Calu3 (cell line): ENCODE measurements around the gene BCAS3. TPM values are rescaled to one million over a fixed set of nuclear protein-coding genes. Genes with fewer than 3 reads are reported as not detected.

Experiments used
- BruUV-seq: library from RNA; stranded (reverse); fragments of 400-500 nt; replicated peaks from 2 replicates; lab custom pipeline; 2021; lab: Mats Ljungman, UMichigan
- CTCF ChIA-PET: fragments of 300-600 bp; sonication (Branson Sonifier 250); formaldehyde crosslinking; loops from one replicate; lab custom pipeline; 2022; ENCODE audit warnings: antibody characterized with exemption; lab: Charles Lee
- DNase-seq: peaks from one replicate; pipeline ENCODE4 v3.0.0; 2022
- H3K27ac Mint-ChIP-seq: one replicate; pipeline ENCODE4 v1.8.0; 2022; ENCODE audit warnings: mixed read lengths; ENCODE audit not compliant: unreplicated experiment
- H3K27me3 Mint-ChIP-seq: one replicate; pipeline ENCODE4 v1.8.0; 2022; ENCODE audit warnings: mixed read lengths; ENCODE audit not compliant: unreplicated experiment
- H3K36me3 Mint-ChIP-seq: one replicate; pipeline ENCODE4 v1.8.0; 2022; ENCODE audit warnings: mild to moderate bottlenecking, moderate library complexity, mixed read lengths; ENCODE audit not compliant: insufficient read depth, unreplicated experiment
- H3K4me1 Mint-ChIP-seq: one replicate; pipeline ENCODE4 v1.8.0; 2022; ENCODE audit warnings: mild to moderate bottlenecking, low read depth, mixed read lengths; ENCODE audit not compliant: unreplicated experiment
- H3K4me3 Mint-ChIP-seq: one replicate; pipeline ENCODE4 v1.8.0; 2022; ENCODE audit warnings: mild to moderate bottlenecking, low read depth, moderate library complexity, mixed read lengths; ENCODE audit not compliant: unreplicated experiment
- H3K9me3 Mint-ChIP-seq: one replicate; pipeline ENCODE4 v1.8.0; 2022; ENCODE audit warnings: low read depth, mixed read lengths; ENCODE audit not compliant: unreplicated experiment
- CTCF ChIP-seq: fragments of 200-600 bp; IDR thresholded peaks from one replicate; pipeline ENCODE4 v1.8.0; 2022; ENCODE audit warnings: antibody characterized with exemption; ENCODE audit not compliant: unreplicated experiment
- intact Hi-C: fragments of 100-400 bp; cut with micrococcal nuclease; formaldehyde crosslinking; loops from one replicate; pipeline ENCODE4 v1.10.0; 2022; ENCODE audit not compliant: unreplicated experiment
- total RNA-seq: library from RNA; stranded (reverse); gene quantifications from 2 replicates; pipeline ENCODE4 v1.2.3, GENCODE V29; 2022

BCAS3 gene
- total RNA-seq, 1 experiment from 2014 or later, result 10.9 TPM

- no TSS peak for BruUV-seq
- Mint-ChIP-seq H3K9me3 (no peaks in the 10 kb centered on the region), H3K4me1 (no peaks in the 10 kb centered on the region), H3K27ac (no peak overlapping the region), H3K27me3 (no peaks in the 10 kb centered on the region), H3K4me3 (no peak overlapping the region), H3K36me3 (no peaks in the 10 kb centered on the region)
- intact Hi-C loops, result no loop called here
- TF ChIP-seq CTCF, result no peak
- no peak for DNase-seq
- CTCF ChIA-PET, result no interaction called here
Measured at GRCh38 chr17:61382796-61383688, 705.4 kb downstream of the BCAS3 start.

DNA sequence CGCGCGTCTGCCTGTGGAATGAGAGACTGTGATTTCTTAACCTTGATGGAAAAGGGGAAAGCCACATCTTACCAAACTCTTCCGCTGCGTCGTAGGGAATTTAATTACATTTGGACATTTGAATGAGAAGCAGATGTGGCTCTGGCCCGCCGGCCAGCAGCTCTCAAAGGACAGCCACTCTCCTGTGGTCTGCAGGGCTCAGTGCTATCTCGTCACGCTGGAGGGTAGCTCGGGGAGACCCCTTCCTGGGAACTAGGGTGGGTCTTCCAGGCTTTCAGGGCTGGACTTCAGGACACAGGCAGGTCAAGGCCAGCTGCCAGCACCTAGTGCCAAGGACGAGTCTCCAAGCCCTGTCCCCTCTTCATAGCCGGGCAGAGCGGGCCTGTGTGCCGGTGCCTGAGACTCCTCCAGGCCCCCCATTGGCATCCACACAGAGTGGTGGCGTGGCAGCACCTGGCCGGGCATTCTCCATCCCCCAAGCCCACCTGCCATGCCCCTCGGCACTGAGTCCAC lies 706.1 kb downstream of the BCAS3 start:
- no peaks in the 10 kb centered on the region for H3K9me3 Mint-ChIP-seq
- H3K4me1 Mint-ChIP-seq, result no peaks in the 10 kb centered on the region

DNA sequence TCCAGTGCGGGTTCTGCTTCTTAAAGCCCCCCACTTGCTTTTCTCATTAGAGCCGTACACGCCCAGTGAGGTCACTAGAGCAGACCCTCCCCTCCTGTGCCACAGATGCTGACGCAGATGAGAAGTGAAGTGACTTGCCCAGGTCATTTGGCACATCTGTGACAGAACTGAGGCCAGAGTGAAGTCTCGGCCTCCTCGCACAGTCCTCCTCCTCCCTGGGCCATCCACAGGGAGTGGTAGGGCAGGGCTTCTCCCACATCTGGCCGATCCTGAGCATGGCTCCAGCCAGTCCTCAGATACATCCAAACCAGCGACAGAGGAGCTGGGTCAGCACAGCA lies 706.7 kb downstream of the BCAS3 start:
- CTCF ChIA-PET, result no interaction called here

More for the DNA sequence above, 706.1 kb downstream of the BCAS3 start:
- TF ChIP-seq CTCF, result no peak
- BruUV-seq, result no TSS peak
- no peak for DNase-seq
- Mint-ChIP-seq H3K36me3 (no peaks in the 10 kb centered on the region), H3K27ac (no peak overlapping the region), H3K27me3 (peaks cover 4% of the 10 kb centered on the region), H3K4me3 (no peak overlapping the region)
- CTCF ChIA-PET, result no interaction called here
- intact Hi-C loops, result no loop called here

More for the DNA sequence above, 706.7 kb downstream of the BCAS3 start:
- TF ChIP-seq CTCF, result no peak
- no peak overlapping the region for H3K27ac Mint-ChIP-seq
- intact Hi-C loops, result no loop called here
- no peak overlapping the region for H3K4me3 Mint-ChIP-seq
- peaks cover 10% of the 10 kb centered on the region for H3K27me3 Mint-ChIP-seq
- no peaks in the 10 kb centered on the region for H3K36me3 Mint-ChIP-seq
- H3K9me3 Mint-ChIP-seq, result no peaks in the 10 kb centered on the region
- H3K4me1 Mint-ChIP-seq, result no peaks in the 10 kb centered on the region
- no peak for DNase-seq
- no TSS peak for BruUV-seq
